HG03175 (cell line): ENCODE results near the gene RFX4.
A peak's percentile ranks its signal among the peaks of the same experiment; 100 is the strongest.

Source experiments
- ATAC-seq: cut with Tn5 transposase; IDR thresholded peaks from one replicate; pipeline ENCODE4 v1.9.1; 2021; ENCODE audit warnings: mild to moderate bottlenecking, moderate library complexity; ENCODE audit not compliant: unreplicated experiment

Gene RFX4

GRCh38 chr12:106758349-106759110, 175.7 kb downstream of the RFX4 start:
- no peak for ATAC-seq

GRCh38 chr12:106759526-106760183, 176.9 kb downstream of the RFX4 start:
- ATAC-seq = peak; percentile 29

- peak; percentile 100 for ATAC-seq
Measured at GRCh38 chr12:106760184-106760531, 177.4 kb downstream of the RFX4 start.

- ATAC-seq = no peak
Measured at GRCh38 chr12:106764220-106764619, 181.4 kb downstream of the RFX4 start.

GRCh38 chr12:106764738-106765137, 181.9 kb downstream of the RFX4 start:
- no peak for ATAC-seq

GRCh38 chr12:106766393-106766826, 183.6 kb downstream of the RFX4 start:
- no peak for ATAC-seq

- no peak for ATAC-seq
Measured at GRCh38 chr12:106767206-106767605, 184.4 kb downstream of the RFX4 start.

- no peak for ATAC-seq
Measured at GRCh38 chr12:106767954-106768822, 185.4 kb downstream of the RFX4 start.

GRCh38 chr12:106769078-106769477, 186.3 kb downstream of the RFX4 start:
- ATAC-seq = no peak

GRCh38 chr12:106769546-106769945, 186.7 kb downstream of the RFX4 start:
- no peak for ATAC-seq

- ATAC-seq = no peak
Measured at GRCh38 chr12:106771425-106771824, 188.6 kb downstream of the RFX4 start.

GRCh38 chr12:106773286-106774004, 190.6 kb downstream of the RFX4 start:
- ATAC-seq = no peak

GRCh38 chr12:106774005-106774807, 191.4 kb downstream of the RFX4 start, which contains the start of gene RIC8B:
TSS of gene RIC8B (plus strand) at chr12:106774682. CDS start at chr12:106774746, 64 bp downstream.
- peak; percentile 87 for ATAC-seq

GRCh38 chr12:106774808-106775524, 192.2 kb downstream of the RFX4 start:
- ATAC-seq = no peak

- ATAC-seq = no peak
Measured at GRCh38 chr12:106776897-106777296, 194.1 kb downstream of the RFX4 start.

GRCh38 chr12:106780010-106780631, 197.3 kb downstream of the RFX4 start:
- ATAC-seq = no peak

- no peak for ATAC-seq
Measured at GRCh38 chr12:106782619-106783018, 199.8 kb downstream of the RFX4 start.

- no peak for ATAC-seq
Measured at GRCh38 chr12:106783515-106783914, 200.7 kb downstream of the RFX4 start.

- no peak for ATAC-seq
Measured at GRCh38 chr12:106790020-106790419, 207.2 kb downstream of the RFX4 start.
